Left ventricle myocardium inferior (tissue), 1 donor: ENCODE measurements around the gene PIERCE2. TPM values are rescaled to one million over a fixed set of nuclear protein-coding genes. Genes with fewer than 3 reads are reported as not detected.

Source experiments
- DNase-seq: peaks from one replicate; pipeline ENCODE4 v3.0.0-alpha.2; 2020
- H3K27ac ChIP-seq: fragments of 200-600 bp; replicated peaks from 2 replicates; pipeline ENCODE4 v1.8.0; 2021
- H3K27me3 ChIP-seq: fragments of 200-600 bp; 2 replicates; pipeline ENCODE4 v1.8.0; 2021; ENCODE audit warnings: low read depth
- H3K36me3 ChIP-seq: fragments of 200-600 bp; 2 replicates; pipeline ENCODE4 v1.8.0; 2021
- H3K4me1 ChIP-seq: fragments of 200-600 bp; 2 replicates; pipeline ENCODE4 v1.8.0; 2021
- H3K4me3 ChIP-seq: fragments of 200-600 bp; 2 replicates; pipeline ENCODE4 v1.8.0; 2021; ENCODE audit warnings: mild to moderate bottlenecking, moderate library complexity
- H3K9me3 ChIP-seq: fragments of 200-600 bp; replicated peaks from 2 replicates; pipeline ENCODE4 v1.8.0; 2021
- intact Hi-C: fragments of 100-400 bp; cut with micrococcal nuclease; formaldehyde crosslinking; loops from one replicate; pipeline ENCODE4 v1.11.0; 2022
- long read RNA-seq: library from polyadenylated mRNA; unstranded; transcript quantifications from one replicate; pipeline ENCODE4 v2.0.0, GENCODE V29; 2021
- total RNA-seq: library from RNA; stranded (reverse); fragmentation: NEBNext Ultra II Directional; extraction: Animal tissue kit (Norgen Biotek cat#: 25700); gene quantifications from one replicate; pipeline ENCODE4 v1.2.1, GENCODE V29; 2021
- TF ChIP-seq, protein P1 (sequence below): fragments of 200-600 bp; IDR thresholded peaks from 2 replicates; pipeline ENCODE4 v1.8.0; 2021; ENCODE audit warnings: antibody characterized with exemption, mild to moderate bottlenecking, borderline replicate concordance
- donor health status: DM: no; HTN: yes; CAD: no; lungs with severe emphysema.

PIERCE2 gene
- total RNA-seq: 8.7 TPM
- long read RNA-seq, transcript C15orf65-201 (2 exons, 729 nt): major isoform, 5 of 5 reads
- long read RNA-seq, partial matches to known transcripts: 0 of 5 reads
- long read RNA-seq, other reads (novel, unspliced or antisense): 0 of 5 reads

DNA sequence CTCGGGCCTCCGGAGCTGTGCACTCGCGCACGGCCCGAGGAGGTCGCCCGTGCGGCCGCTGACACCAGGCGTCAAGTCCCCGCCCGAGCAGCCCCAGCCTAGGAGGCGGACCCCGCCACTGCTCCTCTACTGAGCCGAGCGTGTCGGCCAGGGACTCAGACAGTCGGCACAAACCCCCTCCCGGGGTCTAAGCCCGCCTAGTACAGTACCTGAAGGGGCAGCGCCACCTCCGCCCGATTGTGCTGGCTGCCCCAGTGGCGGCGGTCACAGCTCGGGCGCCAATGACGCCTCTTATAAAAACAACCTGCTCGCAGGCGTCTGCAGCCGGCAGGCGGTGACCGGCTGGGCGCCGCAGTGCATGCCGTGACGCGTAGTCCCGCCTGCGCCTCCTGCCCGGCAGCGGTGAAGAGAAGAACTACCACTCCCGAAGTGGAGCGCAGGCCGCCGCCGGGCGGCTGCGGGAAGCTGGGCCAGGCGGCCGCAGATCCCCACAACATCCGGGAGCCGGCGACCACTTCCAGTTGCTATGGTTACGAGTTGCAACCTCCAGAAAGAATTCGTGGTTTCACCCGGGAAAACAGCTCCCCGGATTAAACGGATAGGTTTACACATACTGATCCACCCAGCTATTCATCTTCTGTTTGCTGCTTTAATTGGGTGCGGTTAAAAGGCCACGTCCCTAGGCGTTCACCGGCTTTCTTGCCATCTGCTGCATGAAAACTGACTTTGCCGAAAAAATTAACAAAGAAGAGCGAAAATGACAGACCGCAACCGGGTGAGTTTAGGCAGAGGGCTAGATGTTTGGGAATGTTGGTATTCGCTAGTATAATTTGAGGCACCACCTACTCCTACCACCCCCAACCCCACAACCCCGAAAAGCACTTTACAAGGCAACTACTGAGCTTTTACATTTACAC is at the start of gene PIERCE2, which contains the start of gene CCPG1:
Gene PIERCE2, plus strand, starts transcription at position 484 of the 917 bp plus-strand sequence. Its CDS starts 274 bp downstream, at position 758.
Gene CCPG1, minus strand, starts transcription at position 348 of the 917 bp plus-strand sequence. CDS start 18,935 bp downstream, outside the sequence.
- Histone ChIP-seq H3K4me3 (peak within 1 kb of the TSS; percentile 85), H3K4me1 (peaks cover 55% of the 10 kb centered on the region), H3K27me3 (no peaks in the 10 kb centered on the region), H3K36me3 (no peaks in the 10 kb centered on the region), H3K27ac (peak within 1 kb of the TSS; percentile 96), H3K9me3 (no peaks in the 10 kb centered on the region)
- TF ChIP-seq, protein P1, sequence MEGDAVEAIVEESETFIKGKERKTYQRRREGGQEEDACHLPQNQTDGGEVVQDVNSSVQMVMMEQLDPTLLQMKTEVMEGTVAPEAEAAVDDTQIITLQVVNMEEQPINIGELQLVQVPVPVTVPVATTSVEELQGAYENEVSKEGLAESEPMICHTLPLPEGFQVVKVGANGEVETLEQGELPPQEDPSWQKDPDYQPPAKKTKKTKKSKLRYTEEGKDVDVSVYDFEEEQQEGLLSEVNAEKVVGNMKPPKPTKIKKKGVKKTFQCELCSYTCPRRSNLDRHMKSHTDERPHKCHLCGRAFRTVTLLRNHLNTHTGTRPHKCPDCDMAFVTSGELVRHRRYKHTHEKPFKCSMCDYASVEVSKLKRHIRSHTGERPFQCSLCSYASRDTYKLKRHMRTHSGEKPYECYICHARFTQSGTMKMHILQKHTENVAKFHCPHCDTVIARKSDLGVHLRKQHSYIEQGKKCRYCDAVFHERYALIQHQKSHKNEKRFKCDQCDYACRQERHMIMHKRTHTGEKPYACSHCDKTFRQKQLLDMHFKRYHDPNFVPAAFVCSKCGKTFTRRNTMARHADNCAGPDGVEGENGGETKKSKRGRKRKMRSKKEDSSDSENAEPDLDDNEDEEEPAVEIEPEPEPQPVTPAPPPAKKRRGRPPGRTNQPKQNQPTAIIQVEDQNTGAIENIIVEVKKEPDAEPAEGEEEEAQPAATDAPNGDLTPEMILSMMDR: peak; percentile 92
- intact Hi-C loops: no loop called here
- peak; percentile 93 for DNase-seq

- no peak for DNase-seq
- Histone ChIP-seq H3K36me3 (peaks cover 64% of the 10 kb centered on the region), H3K9me3 (no peaks in the 10 kb centered on the region), H3K27ac (no peak overlapping the region), H3K4me1 (no peaks in the 10 kb centered on the region), H3K27me3 (no peaks in the 10 kb centered on the region), H3K4me3 (no peak overlapping the region)
- TF ChIP-seq, protein P1: no peak
- intact Hi-C loops: no loop called here
These were observed 48.0 kb upstream of the PIERCE2 start for GRCh38 chr15:55360256-55360655.

- DNase-seq: no peak
- no peaks in the 10 kb centered on the region for H3K27me3 ChIP-seq
- H3K27ac ChIP-seq: no peak overlapping the region
- intact Hi-C loops: no loop called here
- H3K9me3 ChIP-seq: no peaks in the 10 kb centered on the region
- no peaks in the 10 kb centered on the region for H3K4me1 ChIP-seq
- peaks cover 59% of the 10 kb centered on the region for H3K36me3 ChIP-seq
- TF ChIP-seq, protein P1: no peak
- H3K4me3 ChIP-seq: no peak overlapping the region
These were observed 47.2 kb upstream of the PIERCE2 start for GRCh38 chr15:55361048-55361447.

DNA sequence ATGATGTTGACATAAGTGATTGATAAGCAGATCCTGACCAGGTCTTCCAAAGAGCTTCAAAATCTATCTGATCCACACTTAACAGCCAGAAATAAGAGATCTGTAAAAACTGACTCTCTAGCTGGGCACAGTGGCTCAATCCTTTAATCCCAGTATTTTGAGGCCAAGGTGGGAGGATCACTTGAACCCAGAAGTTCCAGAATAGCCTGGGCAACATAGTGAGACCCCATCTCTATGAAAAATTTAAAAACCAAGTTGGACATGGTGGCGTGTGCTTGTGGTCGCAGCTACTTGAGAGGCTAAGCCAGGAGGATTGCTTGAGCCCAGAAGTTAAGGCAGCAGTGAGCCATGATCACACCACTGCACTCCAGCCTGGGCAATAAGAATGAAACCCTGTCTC is 45.7 kb upstream of the PIERCE2 start:
- no peak for DNase-seq
- TF ChIP-seq, protein P1: no peak
- no peaks in the 10 kb centered on the region for H3K9me3 ChIP-seq
- H3K27me3 ChIP-seq: no peaks in the 10 kb centered on the region
- no peak overlapping the region for H3K4me3 ChIP-seq
- intact Hi-C loops: no loop called here
- H3K27ac ChIP-seq: no peak overlapping the region
- no peaks in the 10 kb centered on the region for H3K4me1 ChIP-seq
- peaks cover 59% of the 10 kb centered on the region for H3K36me3 ChIP-seq

DNA sequence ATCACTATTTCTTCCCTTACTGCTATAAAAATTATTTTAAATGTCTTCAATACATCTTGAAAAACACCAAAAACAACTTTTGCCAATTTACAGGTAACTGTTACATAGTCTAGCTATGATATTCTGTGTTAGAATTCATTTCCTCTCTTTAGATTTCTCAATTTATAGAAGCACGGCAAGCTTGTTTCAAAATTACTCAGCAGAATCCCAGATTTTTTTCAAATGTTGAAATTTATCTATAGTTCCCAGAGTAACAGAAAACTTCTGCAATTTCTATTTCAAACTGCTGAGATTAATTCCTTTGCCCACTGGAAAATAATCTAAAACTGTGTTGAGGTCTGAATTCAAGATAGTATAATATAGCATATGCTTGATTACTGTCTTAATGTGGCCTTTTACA is 41.3 kb upstream of the PIERCE2 start:
- TF ChIP-seq, protein P1: no peak
- Histone ChIP-seq H3K36me3 (peaks cover 64% of the 10 kb centered on the region), H3K27ac (no peak overlapping the region), H3K9me3 (no peaks in the 10 kb centered on the region), H3K27me3 (no peaks in the 10 kb centered on the region), H3K4me1 (no peaks in the 10 kb centered on the region), H3K4me3 (no peak overlapping the region)
- intact Hi-C loops: no loop called here
- no peak for DNase-seq
